Loucy (cell line): ENCODE results near the gene ETFA.

Source experiments
- H2AFZ ChIP-seq: fragments of 200-600 bp; sonication (generic); 2 replicates; pipeline ENCODE4 v1.6.0; 2016; ENCODE audit warnings: antibody characterized with exemption, mild to moderate bottlenecking, low read length, moderate library complexity
- H3F3A ChIP-seq: fragments of 200-600 bp; 2 replicates; pipeline ENCODE4 v1.6.0; 2016; ENCODE audit warnings: antibody characterized with exemption, low read depth, mild to moderate bottlenecking
- H3K27me3 ChIP-seq: fragments of 200-600 bp; sonication (generic); 2 replicates; pipeline ENCODE4 v1.6.1; 2014; ENCODE audit warnings: low read length, mild to moderate bottlenecking; ENCODE audit not compliant: insufficient read depth, poor library complexity, severe bottlenecking
- H3K36me3 ChIP-seq: fragments of 200-600 bp; sonication (generic); 2 replicates; pipeline ENCODE4 v1.6.1; 2016; ENCODE audit warnings: low read length; ENCODE audit not compliant: insufficient read depth
- H3K4me1 ChIP-seq: fragments of 200-600 bp; sonication (generic); 2 replicates; pipeline ENCODE4 v1.5.1; 2014; ENCODE audit warnings: low read length, mild to moderate bottlenecking; ENCODE audit not compliant: insufficient read depth, poor library complexity, severe bottlenecking
- H3K4me2 ChIP-seq: fragments of 200-600 bp; sonication (generic); 2 replicates; pipeline ENCODE4 v1.6.0; 2014; ENCODE audit warnings: antibody characterized with exemption, low read length, low read depth, mild to moderate bottlenecking; ENCODE audit not compliant: poor library complexity, severe bottlenecking
- H3K4me3 ChIP-seq: fragments of 200-600 bp; sonication (generic); 2 replicates; pipeline ENCODE4 v1.5.1; 2014; ENCODE audit warnings: low read length, mild to moderate bottlenecking, mixed read lengths; ENCODE audit not compliant: poor library complexity, severe bottlenecking
- H3K79me2 ChIP-seq: fragments of 200-600 bp; sonication (generic); 2 replicates; pipeline ENCODE4 v1.6.1; 2014; ENCODE audit warnings: low read length; ENCODE audit not compliant: insufficient read depth
- H3K9ac ChIP-seq: fragments of 200-600 bp; sonication (generic); 2 replicates; pipeline ENCODE4 v1.6.0; 2014; ENCODE audit warnings: mild to moderate bottlenecking, low read depth, low read length, moderate library complexity; ENCODE audit not compliant: poor library complexity, severe bottlenecking
- H3K9me2 ChIP-seq: fragments of 200-600 bp; sonication (generic); replicated peaks from 2 replicates; pipeline ENCODE4 v1.6.1; 2016; ENCODE audit warnings: low read depth, low read length, mixed read lengths
- H3K9me3 ChIP-seq: fragments of 200-600 bp; sonication (generic); 2 replicates; pipeline ENCODE4 v1.6.1; 2014; ENCODE audit warnings: mild to moderate bottlenecking, antibody characterized with exemption, low read length, low read depth; ENCODE audit not compliant: insufficient read depth
- H4K20me1 ChIP-seq: fragments of 200-600 bp; sonication (generic); 2 replicates; pipeline ENCODE4 v1.6.0; 2014; ENCODE audit warnings: antibody characterized with exemption, low read length, mild to moderate bottlenecking; ENCODE audit not compliant: insufficient read depth, poor library complexity, severe bottlenecking
- CTCF ChIP-seq: fragments of 200-600 bp; sonication (generic); conservative IDR thresholded peaks from 2 replicates; pipeline ENCODE4 v1.5.1; 2014; ENCODE audit warnings: mild to moderate bottlenecking, antibody characterized with exemption, low read length
- EZH2phosphoT487 ChIP-seq: fragments of 200-600 bp; IDR thresholded peaks from 2 replicates; pipeline ENCODE4 v1.6.1; 2018; ENCODE audit warnings: antibody characterized with exemption, mild to moderate bottlenecking, moderate library complexity, borderline replicate concordance

The ETFA gene

GRCh38 chr15:76259392-76259791 lies 51.9 kb downstream of the ETFA start:
- Histone ChIP-seq H3K4me3 (no peak overlapping the region), H4K20me1 (no peaks in the 10 kb centered on the region), H3K27me3 (no peaks in the 10 kb centered on the region), H2AFZ (no peak overlapping the region), H3K9me3 (peaks cover 20% of the 10 kb centered on the region; the same call in 1 of the 2 replicates), H3K4me2 (no peak overlapping the region), H3K9ac (no peak overlapping the region), H3K79me2 (no peaks in the 10 kb centered on the region), H3K4me1 (no peaks in the 10 kb centered on the region), H3K9me2 (no peaks in the 10 kb centered on the region), H3F3A (no peaks in the 10 kb centered on the region), H3K36me3 (peaks cover 79% of the 10 kb centered on the region)
- no peak for TF ChIP-seq CTCF
- TF ChIP-seq EZH2phosphoT487: no peak

GRCh38 chr15:76258460-76258859 lies 52.8 kb downstream of the ETFA start:
- TF ChIP-seq EZH2phosphoT487 (no peak), CTCF (no peak)
- Histone ChIP-seq H3F3A (no peaks in the 10 kb centered on the region), H3K27me3 (no peaks in the 10 kb centered on the region), H3K9me2 (no peaks in the 10 kb centered on the region), H3K36me3 (peaks cover 76% of the 10 kb centered on the region), H3K9ac (no peak overlapping the region), H3K4me2 (no peak overlapping the region), H4K20me1 (no peaks in the 10 kb centered on the region), H2AFZ (no peak overlapping the region), H3K9me3 (peaks cover 14% of the 10 kb centered on the region; the same call in 1 of the 2 replicates), H3K4me3 (no peak overlapping the region), H3K4me1 (no peaks in the 10 kb centered on the region), H3K79me2 (no peaks in the 10 kb centered on the region)

- Histone ChIP-seq H3K79me2 (no peaks in the 10 kb centered on the region), H3K9ac (no peak overlapping the region), H3K4me1 (no peaks in the 10 kb centered on the region), H3K36me3 (peaks cover 30% of the 10 kb centered on the region; the same call in 1 of the 2 replicates), H3K4me3 (no peak overlapping the region), H3K4me2 (no peak overlapping the region), H3K27me3 (no peaks in the 10 kb centered on the region), H3K9me2 (no peaks in the 10 kb centered on the region), H3F3A (no peaks in the 10 kb centered on the region), H4K20me1 (no peaks in the 10 kb centered on the region), H3K9me3 (peaks cover 4% of the 10 kb centered on the region; the same call in 1 of the 2 replicates), H2AFZ (no peak overlapping the region)
- no peak for TF ChIP-seq EZH2phosphoT487
- no peak for TF ChIP-seq CTCF
These were observed 57.4 kb downstream of the ETFA start for GRCh38 chr15:76253691-76254473.
